HepG2 (cell line): ENCODE data around the gene AKR1C3. TPM values are rescaled to one million over a fixed set of nuclear protein-coding genes. Genes with fewer than 3 reads are reported as not detected.

Source experiments
- ATAC-seq: fragments of 200-7000 bp; cut with Tn5 transposase; 3 replicates; pipeline ENCODE4 v1.9.1; 2020; ENCODE audit warnings: mild to moderate bottlenecking, moderate library complexity
- BruUV-seq: library from RNA; stranded (reverse); fragments of 400-500 nt; replicated peaks from 2 replicates; lab custom pipeline; 2021; lab: Mats Ljungman, UMichigan
- CTCF ChIA-PET: fragments of 300-600 bp; formaldehyde crosslinking; extraction: SDS; loops from one replicate; lab custom pipeline; 2021; ENCODE audit warnings: low total read pairs, inconsistent platforms, low intra/inter-chr PET ratio; lab: Yijun Ruan, JAX
- POLR2A ChIA-PET: fragments of 350-600 bp; sonication (Branson Sonifier 250); formaldehyde crosslinking; loops from one replicate; lab custom pipeline; 2020; ENCODE audit warnings: antibody characterized with exemption, inconsistent platforms; lab: Yijun Ruan, JAX
- DNase-seq: peaks from one replicate; pipeline ENCODE4 v3.0.0-alpha.2; 2015; ENCODE audit warnings: low spot score
- FAIRE-seq: peaks from 3 replicates; lab custom pipeline; 2011; peaks lifted over from hg19 to GRCh38; lab: Jason Lieb, UNC
- H2AFZ ChIP-seq: one replicate; pipeline ENCODE4 v1.6.1; 2011; ENCODE audit warnings: low read length, inconsistent platforms
- H3K27ac ChIP-seq: fragments of 300-600 bp; 3 replicates; pipeline ENCODE4 v1.8.0; 2011; ENCODE audit warnings: mixed run types, mild to moderate bottlenecking, mixed read lengths, low read length, inconsistent platforms; ENCODE audit not compliant: insufficient read depth; ENCODE audit errors: extremely low read length
- H3K27me3 ChIP-seq, 2 experiments: fragments of 200-600 bp in 1 of 2; 2 replicates in 1 of 2; 3 replicates in 1 of 2; pipeline versions ENCODE4 v1.6.0 to v1.8.0; 2011; ENCODE audit warnings: low read length in 2 of 2, mild to moderate bottlenecking in 2 of 2, moderate library complexity in 2 of 2, inconsistent platforms in 1 of 2; ENCODE audit not compliant: insufficient read depth in 2 of 2, control insufficient read depth in 1 of 2
- H3K36me3 ChIP-seq, 2 experiments: fragments of 200-600 bp in 1 of 2; replicated peaks in 1 of 2; 2 replicates in 1 of 2; 3 replicates in 1 of 2; pipeline versions ENCODE4 v1.5.1 to v1.8.0; 2011; ENCODE audit warnings: low read length in 2 of 2, inconsistent platforms in 1 of 2; ENCODE audit not compliant: insufficient read depth in 2 of 2, control insufficient read depth in 1 of 2
- H3K4me1 ChIP-seq: 2 replicates; pipeline ENCODE4 v1.5.1; 2012; ENCODE audit warnings: low read length, inconsistent platforms; ENCODE audit not compliant: insufficient read depth
- H3K4me2 ChIP-seq: 2 replicates; pipeline ENCODE4 v1.6.0; 2011; ENCODE audit warnings: low read depth, low read length, inconsistent platforms
- H3K4me3 ChIP-seq, 3 experiments: fragments of 200-600 bp in 1 of 3; sonication (generic), shearing (Covaris generic) in 1 of 3; replicated peaks in 1 of 3; 2 replicates each; pipeline ENCODE4 v1.5.1; 2011 to 2016; ENCODE audit warnings: low read length in 3 of 3, inconsistent platforms in 2 of 3, low read depth in 2 of 3, mild to moderate bottlenecking in 2 of 3, control low read depth in 1 of 3, mixed read lengths in 1 of 3; ENCODE audit not compliant: insufficient read depth in 1 of 3
- H3K79me2 ChIP-seq: one replicate; pipeline ENCODE4 v1.6.1; 2011; ENCODE audit warnings: low read length, inconsistent platforms; ENCODE audit not compliant: insufficient read depth
- H3K9ac ChIP-seq: 2 replicates; pipeline ENCODE4 v1.6.0; 2011; ENCODE audit warnings: mild to moderate bottlenecking, low read depth, low read length, inconsistent platforms; ENCODE audit not compliant: insufficient read depth
- H3K9me3 ChIP-seq: 2 replicates; pipeline ENCODE4 v1.5.1; 2012; ENCODE audit warnings: mild to moderate bottlenecking, low read length
- H4K20me1 ChIP-seq: 2 replicates; pipeline ENCODE4 v1.6.0; 2011; ENCODE audit warnings: inconsistent platforms, mild to moderate bottlenecking, low read length, moderate library complexity; ENCODE audit not compliant: insufficient read depth
- ARID5B ChIP-seq: IDR thresholded peaks from 2 replicates; pipeline ENCODE4 v1.4.0; 2020; ENCODE audit warnings: mild to moderate bottlenecking, missing genetic modification reagents
- ATF7 ChIP-seq, 2 experiments: fragments of 450-650 bp in 1 of 2; sonication (generic) in 1 of 2; formaldehyde crosslinking in 1 of 2; IDR thresholded peaks; 2 replicates each; pipeline versions ENCODE4 v1.4.0 to v1.6.1; 2016 to 2020; ENCODE audit warnings: antibody characterized with exemption in 1 of 2, mild to moderate bottlenecking in 1 of 2, missing genetic modification reagents in 1 of 2
- ETV6 ChIP-seq: sonication (generic); formaldehyde crosslinking; conservative IDR thresholded peaks from 2 replicates; pipeline ENCODE4 v1.4.0; 2020; ENCODE audit warnings: missing genetic modification reagents
- FIP1L1 ChIP-seq: fragments of 200-400 bp; formaldehyde crosslinking; IDR thresholded peaks from 2 replicates; pipeline ENCODE4 v1.6.1; 2018; ENCODE audit warnings: low read depth, mild to moderate bottlenecking, low read length, moderate library complexity, borderline replicate concordance; ENCODE audit not compliant: insufficient read depth
- HMG20A ChIP-seq: IDR thresholded peaks from 2 replicates; pipeline ENCODE4 v1.6.1; 2016; ENCODE audit warnings: borderline replicate concordance
- KLF12 ChIP-seq: sonication (generic); formaldehyde crosslinking; IDR thresholded peaks from 2 replicates; pipeline ENCODE4 v1.4.0; 2020; ENCODE audit warnings: missing genetic modification reagents, borderline replicate concordance
- KMT2A ChIP-seq: sonication (generic); formaldehyde crosslinking; IDR thresholded peaks from 2 replicates; pipeline ENCODE4 v1.4.0; 2020; ENCODE audit warnings: missing genetic modification reagents
- LCORL ChIP-seq, 2 experiments: fragments of 450-650 bp in 1 of 2; sonication (generic) in 1 of 2; formaldehyde crosslinking in 1 of 2; IDR thresholded peaks; 2 replicates each; pipeline versions ENCODE4 v1.5.0 to v1.6.1; 2017 to 2020; ENCODE audit warnings: antibody characterized with exemption in 1 of 2, missing genetic modification reagents in 1 of 2
- MIER3 ChIP-seq: IDR thresholded peaks from 2 replicates; pipeline ENCODE4 v1.6.1; 2016; ENCODE audit warnings: missing compliant biosample characterization, borderline replicate concordance
- PLRG1 ChIP-seq: fragments of 450-650 bp; conservative IDR thresholded peaks from 2 replicates; pipeline ENCODE4 v1.6.1; 2016
- TEAD2 ChIP-seq: sonication (generic); formaldehyde crosslinking; IDR thresholded peaks from 2 replicates; pipeline ENCODE4 v1.9.0; 2021; ENCODE audit warnings: missing genetic modification reagents
- ZKSCAN8 ChIP-seq: IDR thresholded peaks from 2 replicates; pipeline ENCODE4 v1.6.1; 2016; ENCODE audit warnings: borderline replicate concordance, missing genetic modification reagents, missing compliant biosample characterization
- ZMYM2 ChIP-seq: sonication (generic); formaldehyde crosslinking; IDR thresholded peaks from 2 replicates; pipeline ENCODE4 v1.8.0; 2022; ENCODE audit warnings: mild to moderate bottlenecking, missing genetic modification reagents
- ZNF124 ChIP-seq: sonication (generic); formaldehyde crosslinking; IDR thresholded peaks from 2 replicates; pipeline ENCODE4 v1.4.0; 2020; ENCODE audit warnings: missing genetic modification reagents
- ZNF577 ChIP-seq: sonication (generic); formaldehyde crosslinking; IDR thresholded peaks from 2 replicates; pipeline ENCODE4 v1.4.0; 2020; ENCODE audit warnings: mild to moderate bottlenecking, low read depth, missing genetic modification reagents, borderline replicate concordance
- ZNF678 ChIP-seq: sonication (generic); formaldehyde crosslinking; IDR thresholded peaks from 2 replicates; pipeline ENCODE4 v1.4.0; 2020; ENCODE audit warnings: mild to moderate bottlenecking, missing genetic modification reagents
- ZNF724P ChIP-seq: sonication (generic); formaldehyde crosslinking; IDR thresholded peaks from 2 replicates; pipeline ENCODE4 v1.8.0; 2022; ENCODE audit warnings: missing genetic modification reagents, borderline replicate concordance
- ZNF850 ChIP-seq: sonication (generic); formaldehyde crosslinking; conservative IDR thresholded peaks from 2 replicates; pipeline ENCODE4 v1.9.0; 2021; ENCODE audit warnings: mild to moderate bottlenecking, missing genetic modification reagents
- WGBS: methylation state at CpG from one replicate; pipeline ENCODE4 v1.1.6; 2017; ENCODE audit warnings: low lambda C conversion rate; 5-methylcytosine and 5-hydroxymethylcytosine counted together
- in situ Hi-C: cut with HindIII; loops from 2 replicates; pipeline ENCODE4 v1.10.0; 2017; ENCODE audit warnings: low pct_unique_long_range_greater_than_20kb; ENCODE audit not compliant: extremely low pct_ligation_motif_present
- intact Hi-C: fragments of 100-400 bp; cut with micrococcal nuclease; formaldehyde crosslinking; loops from one replicate; pipeline ENCODE4 v1.10.0; 2022; ENCODE audit not compliant: unreplicated experiment
- polyA plus RNA-seq, 8 experiments: library from polyadenylated mRNA; depleted of rRNA in 3 of 8; stranded (reverse) in 7 of 8; unstranded in 1 of 8; fragments of >200 nt; fragmentation: Illumina TruSeq in 4 of 8; extraction: Trizol in 4 of 8; gene quantifications; 2 replicates each; pipeline versions ENCODE4 v1.2.1 to v1.2.3, GENCODE V29; 2011 to 2016; ENCODE audit warnings: low read depth in 4 of 8, missing spikeins in 1 of 8, mixed read lengths in 1 of 8; ENCODE audit not compliant: insufficient read depth in 1 of 8
- total RNA-seq, 5 experiments: library from RNA; depleted of rRNA; stranded (reverse); fragments of >200 nt; fragmentation: Illumina TruSeq; extraction: Trizol; gene quantifications; 2 replicates each; pipeline ENCODE4 v1.2.3, GENCODE V29; 2016; ENCODE audit warnings: low read depth in 1 of 5
- TF ChIP-seq, protein P1 (sequence below): IDR thresholded peaks from 2 replicates; pipeline ENCODE4 v1.6.1; 2016; ENCODE audit warnings: low read depth

Gene AKR1C3
- total and polyA plus RNA-seq, 2 of the 13 experiments (the other 11 are each of a cell fraction or from before 2014, with no cell fraction given) = 368 to 532 TPM

DNA sequence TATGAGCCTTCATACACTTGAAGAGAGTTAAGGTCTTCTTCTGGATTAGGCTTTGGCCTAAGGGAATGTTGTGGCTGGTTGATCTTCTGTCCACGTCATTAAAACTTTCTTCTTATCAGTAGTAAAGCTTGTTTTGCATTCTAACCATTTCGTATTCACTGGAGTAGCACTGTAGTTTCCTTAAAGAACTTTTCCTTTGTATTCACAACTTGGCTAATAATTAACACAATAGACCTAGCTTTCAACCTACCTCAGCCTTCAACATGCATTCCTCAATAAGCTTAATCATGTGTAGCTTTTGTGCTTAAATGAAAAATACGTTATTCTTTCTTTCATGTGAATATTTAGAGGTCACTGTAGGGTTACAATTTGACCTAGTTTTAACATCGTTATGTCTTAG, 48.0 kb downstream of the AKR1C3 start (continued):
- TF ChIP-seq ZNF678 (CRISPR knock-in tag) (no peak), ZKSCAN8 (CRISPR knock-in tag) (no peak), FIP1L1 (no peak)

GRCh38 chr10:5143137-5143536, 48.9 kb downstream of the AKR1C3 start:
- H3K4me2 ChIP-seq = 0 out of 2 replicates have a peak overlapping the region, but pooled peaks have one; percentile 2
- ATAC-seq (no peak), FAIRE-seq (no peak), DNase-seq (peak; percentile 10)
- intact Hi-C loops = no loop called here
- H3K9me3 ChIP-seq = peaks cover 9% of the 10 kb centered on the region
- WGBS = 39% methylated on average over 5 of the region's 5 CpGs
- H3K9ac ChIP-seq = no peak overlapping the region
- H3K27me3 ChIP-seq = no peaks in the 10 kb centered on the region
- peak overlapping the region; percentile 30 for H3K27ac ChIP-seq
- no peaks in the 10 kb centered on the region for H4K20me1 ChIP-seq
- H3K36me3 ChIP-seq = no peaks in the 10 kb centered on the region
- ChIA-PET CTCF (no interaction called here), POLR2A (interaction anchor here (1.1 kb wide), 1 partner anchor 91 kb away, joined by 3 read pairs; no protein-coding TSS in a partner anchor)
- H3K4me3 ChIP-seq = no peak overlapping the region
- H2AFZ ChIP-seq = no peak overlapping the region
- H3K79me2 ChIP-seq = no peaks in the 10 kb centered on the region
- in situ Hi-C loops = no loop called here
- BruUV-seq = no TSS peak
- H3K4me1 ChIP-seq = peaks cover 46% of the 10 kb centered on the region
- TF ChIP-seq KLF12 (CRISPR knock-in tag) (no peak), KMT2A (CRISPR knock-in tag) (no peak), TEAD2 (CRISPR knock-in tag) (no peak), PLRG1 (no peak), ZNF850 (no peak), ZNF124 (no peak), ATF7 (IDR thresholded peaks at IDR 0.05) (no peak), ATF7 (CRISPR knock-in tag; IDR thresholded peaks at IDR 0.05) (no peak), ZMYM2 (CRISPR knock-in tag) (0 out of 2 replicates have a peak, but pooled peaks have one; percentile 58), MIER3 (CRISPR knock-in tag) (peak; percentile 52; the same call in 1 of the 2 replicates), LCORL (IDR thresholded peaks at IDR 0.05) (no peak), LCORL (CRISPR knock-in tag; IDR thresholded peaks at IDR 0.05) (no peak), HMG20A (CRISPR knock-in tag) (peak; percentile 31; the same call in 1 of the 2 replicates), ZNF724P (CRISPR knock-in tag) (no peak), ARID5B (CRISPR knock-in tag) (peak; percentile 64), ZNF577 (no peak), ETV6 (no peak)
- TF ChIP-seq, protein P1, sequence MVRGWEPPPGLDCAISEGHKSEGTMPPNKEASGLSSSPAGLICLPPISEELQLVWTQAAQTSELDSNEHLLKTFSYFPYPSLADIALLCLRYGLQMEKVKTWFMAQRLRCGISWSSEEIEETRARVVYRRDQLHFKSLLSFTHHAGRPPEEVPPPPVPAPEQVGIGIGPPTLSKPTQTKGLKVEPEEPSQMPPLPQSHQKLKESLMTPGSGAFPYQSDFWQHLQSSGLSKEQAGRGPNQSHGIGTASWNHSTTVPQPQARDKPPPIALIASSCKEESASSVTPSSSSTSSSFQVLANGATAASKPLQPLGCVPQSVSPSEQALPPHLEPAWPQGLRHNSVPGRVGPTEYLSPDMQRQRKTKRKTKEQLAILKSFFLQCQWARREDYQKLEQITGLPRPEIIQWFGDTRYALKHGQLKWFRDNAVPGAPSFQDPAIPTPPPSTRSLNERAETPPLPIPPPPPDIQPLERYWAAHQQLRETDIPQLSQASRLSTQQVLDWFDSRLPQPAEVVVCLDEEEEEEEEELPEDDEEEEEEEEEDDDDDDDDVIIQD (CRISPR knock-in tag) = peak; percentile 97
